HG03066 (cell line): ENCODE data around the gene PDZD11.
"Not testable (repeated sequence)": the region's sequence is repeated elsewhere in the genome, so short reads cannot be mapped to it uniquely, and the experiment has no call there.

Source experiments
- ATAC-seq: cut with Tn5 transposase; IDR thresholded peaks from one replicate; pipeline ENCODE4 v1.9.1; 2021; ENCODE audit warnings: low read depth; ENCODE audit not compliant: unreplicated experiment

Gene PDZD11

GRCh38 chrX:70257423-70258288 is 32.1 kb downstream of the PDZD11 start:
- no peak for ATAC-seq

- no peak for ATAC-seq
Observed at GRCh38 chrX:70255452-70255851, 34.3 kb downstream of the PDZD11 start.

GRCh38 chrX:70254909-70255308 is 34.8 kb downstream of the PDZD11 start:
- ATAC-seq, result no peak

- ATAC-seq, result no peak
Observed at GRCh38 chrX:70254063-70254400, 35.7 kb downstream of the PDZD11 start.

- ATAC-seq, result no peak
Observed at GRCh38 chrX:70253377-70254062, 36.2 kb downstream of the PDZD11 start.

- ATAC-seq, result no peak
Observed at GRCh38 chrX:70252491-70252890, 37.2 kb downstream of the PDZD11 start.

- no peak for ATAC-seq
Observed at GRCh38 chrX:70247252-70247651, 42.5 kb downstream of the PDZD11 start.

GRCh38 chrX:70244881-70245280 is 44.8 kb downstream of the PDZD11 start:
- ATAC-seq, result no peak

GRCh38 chrX:70243601-70244000 is 46.1 kb downstream of the PDZD11 start:
- ATAC-seq, result not testable (repeated sequence)

- no peak for ATAC-seq
Observed at GRCh38 chrX:70241501-70241900, 48.2 kb downstream of the PDZD11 start.

- no peak for ATAC-seq
Observed at GRCh38 chrX:70240751-70241150, 49.0 kb downstream of the PDZD11 start.
